HG02885 (cell line): ENCODE results near the gene SMC1B.
"Not testable (repeated sequence)": the region's sequence is repeated elsewhere in the genome, so short reads cannot be mapped to it uniquely, and the experiment has no call there.

ENCODE experiments used
- ATAC-seq: cut with Tn5 transposase; IDR thresholded peaks from one replicate; pipeline ENCODE4 v1.9.1; 2021; ENCODE audit warnings: mild to moderate bottlenecking; ENCODE audit not compliant: unreplicated experiment, poor library complexity

Gene SMC1B

DNA sequence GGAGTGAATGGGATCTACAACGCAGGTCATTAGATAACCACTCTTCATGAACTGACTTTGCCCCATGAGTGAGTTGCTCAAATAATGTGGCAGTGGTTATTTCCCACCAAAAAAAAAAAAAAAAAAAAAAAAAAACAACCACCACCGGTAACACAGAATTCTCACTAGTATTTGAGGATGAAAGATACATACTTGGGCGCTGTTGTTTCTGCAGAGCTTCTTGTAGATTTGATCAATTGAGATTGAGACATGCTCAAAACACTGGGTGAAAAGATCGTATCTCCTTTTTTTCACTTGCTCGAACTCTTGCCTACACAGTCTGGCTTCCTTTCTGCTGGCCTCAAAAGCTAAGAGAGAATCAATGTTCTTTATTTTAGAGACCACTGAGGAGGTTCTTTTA lies 59.6 kb downstream of the SMC1B start:
- ATAC-seq, result no peak

DNA sequence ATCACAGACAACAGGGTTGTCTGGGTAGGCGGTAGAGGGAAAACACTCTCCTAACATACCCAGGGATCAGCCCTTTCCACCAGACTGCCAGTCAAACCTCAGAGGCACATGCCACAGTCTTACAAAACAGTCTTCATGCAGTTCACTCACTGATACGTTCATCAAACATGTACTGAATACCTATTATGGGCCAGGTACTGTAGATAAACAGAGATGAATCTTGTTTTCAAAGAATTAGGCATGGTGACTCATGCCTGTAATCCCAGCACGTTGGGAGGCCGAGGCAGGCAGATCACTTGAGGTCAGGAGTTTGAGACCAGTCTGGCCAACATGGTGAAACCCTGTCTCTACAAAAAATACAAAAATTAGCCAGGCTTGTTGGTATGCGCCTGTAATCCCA lies 60.6 kb downstream of the SMC1B start:
- ATAC-seq, result not testable (repeated sequence)

DNA sequence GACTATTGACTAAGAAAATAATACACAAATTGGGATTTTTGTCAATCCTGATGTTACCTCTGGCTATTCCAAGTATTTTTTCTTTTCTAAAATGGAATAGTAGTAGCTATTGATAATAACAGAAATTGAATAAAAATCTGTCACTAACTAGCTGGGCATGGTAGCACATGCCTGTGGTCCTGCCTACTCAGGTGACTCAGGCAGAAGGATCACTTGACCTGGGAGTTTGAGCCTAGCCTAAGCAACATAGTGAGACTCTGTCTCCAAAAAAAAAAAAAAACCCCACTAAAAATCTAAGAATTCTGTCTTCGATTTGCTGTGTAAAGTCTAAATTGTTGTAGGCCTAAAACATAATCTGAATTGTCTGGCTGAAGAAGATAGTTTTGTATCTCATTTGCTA lies 61.4 kb downstream of the SMC1B start:
- no peak for ATAC-seq

DNA sequence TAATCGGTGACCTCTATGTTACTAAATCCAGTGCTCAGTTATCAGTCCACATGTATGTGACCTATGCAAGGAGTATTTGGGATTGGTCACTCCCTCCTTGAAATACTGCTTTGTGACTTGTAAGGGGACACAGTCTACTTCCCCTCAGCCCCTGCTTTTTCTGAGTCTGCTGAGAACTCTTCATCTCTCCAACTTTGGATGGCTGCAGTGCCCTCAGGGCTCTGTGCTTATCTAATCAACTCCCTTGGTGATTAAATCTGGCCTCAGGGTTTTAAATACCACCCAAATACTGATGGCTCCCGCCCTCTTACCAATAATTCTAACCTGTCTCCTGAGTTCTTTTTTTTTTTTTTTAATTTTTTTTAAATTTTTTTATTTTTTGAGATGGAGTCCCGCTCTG lies 63.5 kb downstream of the SMC1B start:
- ATAC-seq, result no peak

- ATAC-seq, result no peak
Observed at GRCh38 chr22:45344334-45344733, 69.1 kb downstream of the SMC1B start.

GRCh38 chr22:45343143-45343542 lies 70.3 kb downstream of the SMC1B start:
- ATAC-seq, result no peak

- ATAC-seq, result no peak
Observed at GRCh38 chr22:45341498-45341897, 71.9 kb downstream of the SMC1B start.

GRCh38 chr22:45340323-45340722 lies 73.1 kb downstream of the SMC1B start:
- ATAC-seq, result no peak

DNA sequence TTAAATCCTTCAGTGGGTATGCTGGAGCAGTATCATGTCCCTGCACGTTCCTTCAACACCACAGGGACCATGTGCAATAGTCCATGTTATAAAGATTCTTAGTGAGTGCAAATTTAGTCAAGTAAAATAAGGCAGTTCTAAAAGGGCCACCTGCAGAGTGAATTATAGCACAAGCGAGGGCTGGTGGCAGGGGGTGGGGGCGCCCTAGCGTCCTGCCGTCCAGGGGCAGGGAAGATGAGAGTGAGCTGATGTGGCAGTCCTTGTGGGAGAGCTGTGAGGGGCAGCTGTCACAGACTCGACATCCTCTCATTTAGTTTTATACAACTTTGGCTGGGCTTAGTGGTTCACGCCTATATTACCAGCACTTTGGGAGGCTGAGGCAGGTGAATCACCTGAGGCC lies 74.6 kb downstream of the SMC1B start:
- no peak for ATAC-seq

GRCh38 chr22:45337536-45337935 lies 75.9 kb downstream of the SMC1B start:
- no peak for ATAC-seq

GRCh38 chr22:45336971-45337431 lies 76.4 kb downstream of the SMC1B start:
- ATAC-seq, result no peak

DNA sequence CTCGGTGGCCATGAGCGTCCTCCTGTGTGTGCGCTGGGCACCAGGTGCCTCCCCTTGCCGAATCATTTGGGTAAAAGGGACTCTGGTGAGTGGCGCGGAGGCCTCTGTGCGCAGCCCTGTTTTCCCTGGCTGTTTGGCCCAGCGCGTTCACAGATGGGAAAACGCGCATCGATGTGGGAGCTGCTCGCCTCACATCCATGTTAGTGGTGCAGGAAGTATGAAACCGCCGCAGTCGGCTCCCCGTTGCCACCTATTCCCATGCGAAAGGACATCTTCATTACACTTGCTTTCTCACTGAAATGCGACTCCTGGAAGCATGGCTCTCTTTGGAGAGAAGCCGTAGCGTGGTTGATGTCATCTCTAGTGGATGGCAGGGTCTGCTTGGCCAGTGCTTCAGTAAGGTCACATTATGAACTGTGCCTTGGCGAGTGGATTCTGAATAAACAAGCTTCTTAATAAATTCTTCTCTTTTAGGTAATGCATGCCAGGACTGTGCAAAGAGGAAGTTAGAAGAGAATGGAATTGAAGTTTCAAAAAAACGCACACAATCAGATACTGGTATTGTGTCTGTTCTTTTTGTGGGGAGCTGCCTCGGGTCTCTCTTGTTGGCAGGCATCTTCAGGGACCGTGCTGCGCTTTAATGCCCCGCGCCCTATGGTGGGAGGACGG lies 77.4 kb downstream of the SMC1B start:
- no peak for ATAC-seq

DNA sequence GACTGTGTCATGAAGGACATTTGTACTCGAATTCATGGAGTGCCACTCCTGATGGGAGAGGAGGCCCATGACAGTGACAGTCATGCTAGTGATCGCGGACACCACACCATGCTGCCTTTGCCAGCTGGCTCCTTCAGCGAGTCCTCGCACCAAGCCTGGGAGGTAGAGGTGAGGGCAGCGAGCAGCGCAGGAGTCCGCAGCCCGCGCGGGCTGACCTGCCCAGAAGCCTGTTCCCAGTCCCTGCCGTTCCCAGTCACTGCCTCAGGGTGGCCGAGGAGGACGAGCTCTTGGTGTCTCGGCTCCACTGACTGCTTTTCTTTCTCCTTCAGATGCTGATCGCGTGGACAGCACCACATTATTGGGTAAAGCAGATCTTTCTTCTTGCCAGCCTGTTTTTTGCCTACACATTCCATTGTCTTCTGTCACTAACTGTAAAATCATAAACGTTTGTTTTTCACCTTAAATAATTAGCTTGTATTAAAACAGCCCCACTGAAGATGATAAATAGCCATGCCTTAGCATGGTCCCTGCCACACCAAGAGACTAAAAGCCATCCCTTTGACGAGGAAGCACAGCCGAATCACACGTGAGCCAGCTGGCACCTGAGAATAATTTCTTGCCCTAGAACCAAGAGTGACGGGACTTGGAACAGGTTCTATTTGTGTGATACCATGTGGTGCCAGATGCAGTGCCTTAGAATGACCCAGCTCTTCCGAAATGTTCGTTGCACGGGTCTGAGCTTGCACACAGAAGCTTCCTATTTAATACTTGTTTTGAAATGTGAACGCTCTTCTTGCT lies 78.2 kb downstream of the SMC1B start:
- no peak for ATAC-seq

DNA sequence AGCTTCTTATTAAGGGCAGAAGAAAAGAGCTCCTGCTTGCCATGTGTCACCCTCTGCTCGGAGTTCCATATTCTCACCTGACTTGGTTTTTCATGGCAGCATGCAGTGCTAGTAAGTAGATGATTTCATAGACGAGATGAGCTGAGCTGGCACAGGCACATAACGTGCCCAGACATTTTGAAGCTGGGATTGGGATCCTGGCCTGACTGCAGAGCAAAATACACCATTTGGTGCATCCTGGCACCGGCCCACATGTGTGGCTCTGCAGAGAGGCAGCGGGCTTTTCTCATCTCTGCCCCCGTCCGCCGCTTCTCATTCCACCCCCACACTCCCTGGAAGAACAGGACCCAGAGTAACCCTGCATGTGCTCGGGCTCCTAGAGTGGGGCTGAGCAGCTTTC lies 78.9 kb downstream of the SMC1B start:
- no peak for ATAC-seq

DNA sequence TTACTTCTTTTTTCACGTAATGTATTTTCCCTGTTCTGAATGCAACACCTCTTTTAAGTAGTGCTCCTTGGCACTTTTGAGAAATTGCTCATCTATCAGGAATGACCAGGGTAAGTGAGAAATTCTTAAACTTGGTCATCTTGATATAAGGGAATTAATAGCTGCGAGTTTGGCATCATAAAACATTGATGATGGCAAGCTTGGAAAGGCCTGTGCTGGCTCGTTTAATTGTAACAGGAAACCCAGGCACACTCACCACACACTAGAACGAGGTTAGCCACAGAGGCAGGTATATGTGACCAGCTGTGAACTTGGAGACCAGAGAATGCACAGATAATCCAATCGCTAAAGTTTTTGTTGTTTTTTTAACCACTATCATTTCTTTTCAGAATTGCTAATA lies 79.3 kb downstream of the SMC1B start:
- no peak for ATAC-seq

- no peak for ATAC-seq
Observed at GRCh38 chr22:45332001-45332400, 81.4 kb downstream of the SMC1B start.

GRCh38 chr22:45331486-45331885 lies 81.9 kb downstream of the SMC1B start:
- ATAC-seq, result no peak

DNA sequence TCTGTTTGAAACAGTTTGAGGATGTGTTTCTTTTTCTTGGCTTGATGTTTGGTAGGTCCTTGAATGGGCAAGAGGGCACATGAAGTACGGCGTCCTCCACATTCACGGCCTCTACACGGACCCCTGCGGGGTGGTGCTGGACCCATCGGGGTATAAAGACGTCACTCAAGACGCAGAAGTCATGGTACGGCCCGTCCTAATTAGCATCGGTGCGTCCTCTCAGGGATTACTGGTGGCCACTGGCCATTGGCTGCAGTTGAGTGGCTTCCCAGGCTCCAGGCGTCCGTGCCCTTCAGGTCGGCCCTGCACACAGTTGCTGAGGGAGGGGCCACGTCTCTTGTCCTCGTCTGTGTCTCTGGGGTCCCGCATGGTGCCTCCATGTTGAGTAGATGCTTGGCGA lies 82.9 kb downstream of the SMC1B start:
- no peak for ATAC-seq

DNA sequence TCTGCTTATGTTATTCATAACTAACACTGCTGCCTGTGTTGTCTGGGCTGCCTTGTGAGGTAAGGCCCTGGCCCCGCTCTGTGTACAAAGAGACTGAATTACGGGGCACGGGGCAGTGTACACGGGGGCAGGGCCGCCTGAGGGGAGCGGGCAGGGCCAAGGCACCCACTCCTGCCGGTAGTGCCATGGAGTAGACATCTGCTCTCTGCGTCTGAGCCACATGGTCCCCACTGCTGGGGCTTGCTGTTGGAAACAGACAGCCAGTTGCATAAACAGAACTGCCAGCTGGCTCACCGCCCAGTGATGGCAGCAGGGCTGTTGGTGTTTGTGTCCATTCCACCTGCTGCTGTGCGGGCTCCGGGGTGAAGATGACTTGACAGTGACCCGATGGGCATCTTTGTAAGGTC lies 83.9 kb downstream of the SMC1B start:
- no peak for ATAC-seq

DNA sequence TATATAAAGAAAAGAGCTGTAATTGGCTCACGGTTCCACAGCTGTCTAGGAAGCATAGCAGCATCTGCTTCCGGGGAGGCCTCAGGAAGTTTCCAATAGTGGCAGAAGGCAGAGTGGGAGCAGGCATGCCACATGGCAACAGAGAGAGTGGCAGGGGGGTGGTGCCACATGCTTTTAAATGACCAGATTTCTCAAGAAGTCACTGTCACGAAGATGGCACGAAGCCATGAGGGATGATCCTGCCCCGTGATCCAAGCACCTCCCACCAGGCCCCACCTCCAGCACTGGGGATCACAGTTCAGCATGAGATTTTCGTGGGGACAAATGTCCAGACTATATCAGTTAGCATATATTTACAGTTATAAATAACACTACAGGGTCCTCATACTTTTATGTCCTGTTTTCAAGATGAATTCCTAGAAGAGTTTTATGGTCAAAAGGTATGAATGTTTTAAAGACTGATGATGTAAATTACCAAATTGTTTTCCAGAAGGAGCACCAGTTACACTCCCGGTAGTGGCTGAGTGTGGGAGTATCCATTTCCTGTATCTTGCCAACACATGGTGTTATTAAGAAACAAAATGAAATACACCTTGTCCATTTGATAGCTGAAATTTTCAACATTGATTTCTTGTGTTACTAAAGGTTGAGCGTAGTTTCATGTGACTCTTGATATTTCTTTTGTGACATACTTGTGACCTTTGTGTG lies 84.4 kb downstream of the SMC1B start:
- no peak for ATAC-seq

DNA sequence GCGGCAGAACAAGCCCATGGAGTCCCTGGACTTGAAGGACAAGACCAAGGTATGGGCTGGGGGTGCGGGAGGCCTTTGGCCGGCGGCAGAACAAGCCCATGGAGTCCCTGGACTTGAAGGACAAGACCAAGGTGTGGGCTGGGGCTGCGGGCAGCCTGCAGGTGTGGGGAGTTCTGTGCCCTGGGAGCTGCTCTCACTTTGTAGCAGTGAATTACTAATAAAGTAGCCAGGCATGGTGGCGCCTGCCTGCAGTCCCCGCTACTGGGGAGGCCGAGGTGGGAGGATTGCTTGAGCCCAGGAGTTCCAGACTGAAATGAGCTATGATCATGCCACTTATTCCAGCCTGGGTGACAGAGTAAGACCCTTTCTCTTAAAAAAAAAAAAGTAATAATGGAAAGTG lies 85.1 kb downstream of the SMC1B start:
- ATAC-seq, result not testable (repeated sequence)
